ENCODE results near the gene STRBP. TPM values are rescaled to one million over a fixed set of nuclear protein-coding genes. Genes with fewer than 3 reads are reported as not detected.
A peak's percentile ranks its signal among the peaks of the same experiment; 100 is the strongest.
"Not testable (repeated sequence)": the region's sequence is repeated elsewhere in the genome, so short reads cannot be mapped to it uniquely, and the experiment has no call there.

STRBP gene
- total RNA-seq, 1 experiment from 2014 or later, result 137 TPM

DNA sequence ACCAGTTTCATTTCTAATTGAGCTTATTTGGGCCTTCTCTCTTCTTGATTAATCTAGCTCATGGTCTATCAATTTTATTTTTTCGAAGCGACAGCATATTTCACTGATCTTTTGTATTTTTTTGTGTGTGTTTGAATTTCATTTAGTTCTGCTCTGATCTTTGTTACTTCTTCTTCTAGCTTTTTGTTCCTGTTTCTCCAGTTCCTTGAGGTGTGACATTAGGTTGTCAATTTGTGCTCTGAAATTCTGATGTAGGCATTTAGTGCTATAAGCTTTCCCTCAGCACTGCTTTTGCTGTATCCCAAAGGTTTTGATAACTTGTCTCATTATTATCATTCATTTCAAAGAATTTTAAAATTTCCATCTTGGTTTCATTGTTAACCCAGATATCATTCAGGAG, 67.3 kb downstream of the STRBP start:
- no peaks in the 10 kb centered on the region for H3K9me3 ChIP-seq (ENCODE audit: low read length)
- H3K27ac ChIP-seq (ENCODE audit: low read length), result peak overlapping the region; percentile 68

DNA sequence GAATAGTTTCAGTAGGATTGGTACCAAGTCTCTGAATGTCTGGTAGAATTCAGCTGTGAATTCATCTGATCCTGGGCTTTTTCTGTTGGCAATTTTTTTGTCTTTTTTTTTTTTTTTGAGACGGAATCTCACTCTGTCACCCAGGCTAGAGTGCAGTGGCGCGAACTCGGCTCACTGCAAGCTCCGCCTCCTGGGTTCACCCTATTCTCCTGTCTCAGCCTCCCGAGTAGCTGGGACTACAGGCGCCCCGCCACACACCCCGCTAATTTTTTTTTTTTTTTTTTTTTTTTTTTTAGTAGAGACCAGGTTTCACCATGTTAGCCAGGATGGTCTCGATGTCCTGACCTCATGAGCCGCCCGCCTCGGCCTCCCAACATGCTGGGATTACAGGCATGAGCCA, 67.9 kb downstream of the STRBP start:
- not testable (repeated sequence) for H2AFZ ChIP-seq (ENCODE audit: low read length); H3K4me3 ChIP-seq (ENCODE audit: low read length); DNase-seq; H4K20me1 ChIP-seq (ENCODE audit: insufficient read depth, low read depth, low read length); H3K36me3 ChIP-seq (ENCODE audit: insufficient read depth, low read length); H3K9me2 ChIP-seq (replicated peaks; ENCODE audit: insufficient read depth, low read length); H3K27me3 ChIP-seq (ENCODE audit: low read length); H3K9me3 ChIP-seq (ENCODE audit: low read length); H3K4me2 ChIP-seq (ENCODE audit: low read depth, low read length, poor library complexity, severe bottlenecking); H3K27ac ChIP-seq (ENCODE audit: low read length); H3K9ac ChIP-seq (ENCODE audit: low read length)
- Histone ChIP-seq H3K4me1 (ENCODE audit: low read length) (peaks cover 32% of the 10 kb centered on the region), H3K79me2 (ENCODE audit: low read length) (peaks cover 88% of the 10 kb centered on the region)

More for the DNA sequence above, 67.3 kb downstream of the STRBP start:
- Histone ChIP-seq H2AFZ (ENCODE audit: low read length) (no peak overlapping the region), H3K4me1 (ENCODE audit: low read length) (peaks cover 26% of the 10 kb centered on the region), H3K27me3 (ENCODE audit: low read length) (no peaks in the 10 kb centered on the region), H3K9me2 (replicated peaks; ENCODE audit: insufficient read depth, low read length) (no peaks in the 10 kb centered on the region), H3K9ac (ENCODE audit: low read length) (no peak overlapping the region), H3K79me2 (ENCODE audit: low read length) (peaks cover 88% of the 10 kb centered on the region), H3K36me3 (ENCODE audit: insufficient read depth, low read length) (peaks cover 1% of the 10 kb centered on the region), H3K4me3 (ENCODE audit: low read length) (no peak overlapping the region), H4K20me1 (ENCODE audit: insufficient read depth, low read depth, low read length) (no peaks in the 10 kb centered on the region), H3K4me2 (ENCODE audit: low read depth, low read length, poor library complexity, severe bottlenecking) (peak overlapping the region; percentile 4)
- no peak for DNase-seq

GRCh38 chr9:123196124-123196523, 72.3 kb downstream of the STRBP start:
- H4K20me1 ChIP-seq (ENCODE audit: insufficient read depth, low read depth, low read length), result no peaks in the 10 kb centered on the region
- H3K79me2 ChIP-seq (ENCODE audit: low read length), result peaks cover 93% of the 10 kb centered on the region
- peaks cover 32% of the 10 kb centered on the region for H3K4me1 ChIP-seq (ENCODE audit: low read length)
- H3K9me2 ChIP-seq (replicated peaks; ENCODE audit: insufficient read depth, low read length), result no peaks in the 10 kb centered on the region
- no peak overlapping the region for H2AFZ ChIP-seq (ENCODE audit: low read length)
- H3K9ac ChIP-seq (ENCODE audit: low read length), result no peak overlapping the region
- DNase-seq, result no peak
- no peaks in the 10 kb centered on the region for H3K9me3 ChIP-seq (ENCODE audit: low read length)
- no peak overlapping the region for H3K4me2 ChIP-seq (ENCODE audit: low read depth, low read length, poor library complexity, severe bottlenecking)
- H3K27ac ChIP-seq (ENCODE audit: low read length), result peak overlapping the region; percentile 20; the same call in 1 of the 2 replicates
- H3K27me3 ChIP-seq (ENCODE audit: low read length), result no peaks in the 10 kb centered on the region
- H3K4me3 ChIP-seq (ENCODE audit: low read length), result no peak overlapping the region
- 0 out of 2 replicates have a peak, but pooled peaks cover 4% of the 10 kb centered on the region for H3K36me3 ChIP-seq (ENCODE audit: insufficient read depth, low read length)

DNA sequence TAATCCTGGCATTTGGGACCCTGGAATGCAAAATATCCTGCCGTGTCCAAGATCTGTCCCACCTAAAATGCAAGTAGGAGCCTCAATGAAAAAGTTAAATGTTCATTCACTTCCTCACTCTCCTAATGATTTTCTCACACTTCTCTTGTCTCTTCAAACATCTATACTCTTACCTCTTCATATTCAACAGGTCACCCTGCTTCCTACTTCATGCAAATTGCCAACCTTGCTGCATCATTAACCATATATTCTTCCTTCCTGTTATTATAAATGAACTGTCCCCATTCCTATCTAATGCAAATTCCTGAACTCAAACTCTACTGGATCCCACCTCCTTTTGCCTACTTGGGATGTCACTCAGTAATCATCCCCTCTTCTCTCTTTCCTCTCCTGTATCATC, 74.4 kb downstream of the STRBP start:
- Histone ChIP-seq H2AFZ (ENCODE audit: low read length) (no peak overlapping the region), H3K79me2 (ENCODE audit: low read length) (peaks cover 88% of the 10 kb centered on the region), H3K4me2 (ENCODE audit: low read depth, low read length, poor library complexity, severe bottlenecking) (peak overlapping the region; percentile 30), H3K27ac (ENCODE audit: low read length) (peak overlapping the region; percentile 66), H3K9me2 (replicated peaks; ENCODE audit: insufficient read depth, low read length) (no peaks in the 10 kb centered on the region), H3K36me3 (ENCODE audit: insufficient read depth, low read length) (peaks cover 10% of the 10 kb centered on the region), H3K4me1 (ENCODE audit: low read length) (peaks cover 28% of the 10 kb centered on the region), H3K27me3 (ENCODE audit: low read length) (no peaks in the 10 kb centered on the region), H4K20me1 (ENCODE audit: insufficient read depth, low read depth, low read length) (no peaks in the 10 kb centered on the region), H3K9ac (ENCODE audit: low read length) (no peak overlapping the region), H3K9me3 (ENCODE audit: low read length) (no peaks in the 10 kb centered on the region), H3K4me3 (ENCODE audit: low read length) (no peak overlapping the region)
- DNase-seq, result no peak

DNA sequence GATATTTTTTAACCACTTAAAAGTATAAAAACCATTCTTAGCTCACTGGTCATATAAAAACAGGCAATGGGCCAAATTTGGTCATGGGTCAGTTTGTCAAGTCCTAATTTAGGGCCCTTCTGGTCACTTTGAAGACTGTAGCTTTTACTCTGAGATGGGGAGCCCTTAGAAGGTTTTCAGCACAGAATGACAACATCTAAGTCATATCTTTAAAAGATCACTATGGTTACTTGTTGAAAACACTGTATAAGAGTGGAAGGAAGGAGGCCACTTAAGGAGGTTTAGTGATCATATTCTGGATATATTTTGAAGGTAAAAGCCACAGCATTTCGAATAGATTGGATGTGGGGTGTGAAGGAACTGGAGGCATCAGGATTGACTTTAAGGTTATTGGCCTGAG, 76.7 kb downstream of the STRBP start:
- Histone ChIP-seq H3K4me2 (ENCODE audit: low read depth, low read length, poor library complexity, severe bottlenecking) (no peak overlapping the region), H3K27ac (ENCODE audit: low read length) (peak overlapping the region; percentile 24; the same call in 1 of the 2 replicates), H3K27me3 (ENCODE audit: low read length) (no peaks in the 10 kb centered on the region), H3K9ac (ENCODE audit: low read length) (no peak overlapping the region), H3K4me3 (ENCODE audit: low read length) (no peak overlapping the region), H2AFZ (ENCODE audit: low read length) (no peak overlapping the region), H3K9me3 (ENCODE audit: low read length) (no peaks in the 10 kb centered on the region), H3K36me3 (ENCODE audit: insufficient read depth, low read length) (peaks cover 10% of the 10 kb centered on the region), H4K20me1 (ENCODE audit: insufficient read depth, low read depth, low read length) (no peaks in the 10 kb centered on the region), H3K9me2 (replicated peaks; ENCODE audit: insufficient read depth, low read length) (no peaks in the 10 kb centered on the region), H3K4me1 (ENCODE audit: low read length) (peaks cover 38% of the 10 kb centered on the region), H3K79me2 (ENCODE audit: low read length) (peaks cover 90% of the 10 kb centered on the region)
- DNase-seq, result no peak

GRCh38 chr9:123191260-123191659, 77.1 kb downstream of the STRBP start:
- peaks cover 42% of the 10 kb centered on the region for H3K4me1 ChIP-seq (ENCODE audit: low read length)
- H3K4me3 ChIP-seq (ENCODE audit: low read length), result no peak overlapping the region
- no peak overlapping the region for H3K27ac ChIP-seq (ENCODE audit: low read length)
- DNase-seq, result no peak
- H4K20me1 ChIP-seq (ENCODE audit: insufficient read depth, low read depth, low read length), result no peaks in the 10 kb centered on the region
- H3K9me3 ChIP-seq (ENCODE audit: low read length), result no peaks in the 10 kb centered on the region
- H3K79me2 ChIP-seq (ENCODE audit: low read length), result peaks cover 90% of the 10 kb centered on the region
- no peak overlapping the region for H3K4me2 ChIP-seq (ENCODE audit: low read depth, low read length, poor library complexity, severe bottlenecking)
- H3K9me2 ChIP-seq (replicated peaks; ENCODE audit: insufficient read depth, low read length), result no peaks in the 10 kb centered on the region
- H3K36me3 ChIP-seq (ENCODE audit: insufficient read depth, low read length), result peaks cover 10% of the 10 kb centered on the region
- H3K9ac ChIP-seq (ENCODE audit: low read length), result no peak overlapping the region
- no peak overlapping the region for H2AFZ ChIP-seq (ENCODE audit: low read length)
- H3K27me3 ChIP-seq (ENCODE audit: low read length), result no peaks in the 10 kb centered on the region

GRCh38 chr9:123187131-123187530, 81.3 kb downstream of the STRBP start:
- Histone ChIP-seq H3K79me2 (ENCODE audit: low read length) (peaks cover 88% of the 10 kb centered on the region), H3K27ac (ENCODE audit: low read length) (peak overlapping the region; percentile 73), H3K4me2 (ENCODE audit: low read depth, low read length, poor library complexity, severe bottlenecking) (no peak overlapping the region), H3K9me2 (replicated peaks; ENCODE audit: insufficient read depth, low read length) (no peaks in the 10 kb centered on the region), H3K36me3 (ENCODE audit: insufficient read depth, low read length) (peaks cover 6% of the 10 kb centered on the region), H4K20me1 (ENCODE audit: insufficient read depth, low read depth, low read length) (no peaks in the 10 kb centered on the region), H3K4me3 (ENCODE audit: low read length) (no peak overlapping the region), H2AFZ (ENCODE audit: low read length) (no peak overlapping the region), H3K9ac (ENCODE audit: low read length) (no peak overlapping the region), H3K9me3 (ENCODE audit: low read length) (no peaks in the 10 kb centered on the region), H3K4me1 (ENCODE audit: low read length) (peaks cover 43% of the 10 kb centered on the region), H3K27me3 (ENCODE audit: low read length) (no peaks in the 10 kb centered on the region)
- DNase-seq, result no peak

- not testable (repeated sequence) for H3K9me3 ChIP-seq (ENCODE audit: low read length); H3K9ac ChIP-seq (ENCODE audit: low read length); H3K27me3 ChIP-seq (ENCODE audit: low read length); DNase-seq; H3K36me3 ChIP-seq (ENCODE audit: insufficient read depth, low read length); H2AFZ ChIP-seq (ENCODE audit: low read length); H3K9me2 ChIP-seq (replicated peaks; ENCODE audit: insufficient read depth, low read length); H3K4me2 ChIP-seq (ENCODE audit: low read depth, low read length, poor library complexity, severe bottlenecking); H3K4me3 ChIP-seq (ENCODE audit: low read length); H4K20me1 ChIP-seq (ENCODE audit: insufficient read depth, low read depth, low read length)
- peaks cover 80% of the 10 kb centered on the region for H3K79me2 ChIP-seq (ENCODE audit: low read length)
- peak overlapping the region; percentile 73 for H3K27ac ChIP-seq (ENCODE audit: low read length)
- H3K4me1 ChIP-seq (ENCODE audit: low read length), result peaks cover 46% of the 10 kb centered on the region
Observed at GRCh38 chr9:123186029-123186428, 82.4 kb downstream of the STRBP start.

DNA sequence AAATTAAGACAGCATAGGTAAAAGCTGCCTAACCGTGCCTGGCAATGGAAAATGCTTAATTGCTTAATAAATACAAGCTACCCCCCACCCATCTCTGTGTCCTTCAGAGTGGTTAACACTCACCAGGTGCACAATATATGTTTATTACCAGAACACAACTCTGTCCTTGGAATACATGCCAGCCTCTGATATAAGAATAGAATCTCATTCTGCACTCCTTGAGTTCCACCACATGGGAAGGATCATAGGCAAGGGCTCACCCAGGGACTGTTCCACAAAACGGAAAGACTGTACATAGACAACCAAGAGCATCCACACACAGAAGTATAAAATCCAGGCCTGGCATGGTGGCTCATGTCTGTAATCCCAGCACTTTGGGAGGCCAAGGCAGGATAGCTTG, 91.4 kb downstream of the STRBP start:
- Histone ChIP-seq H3K9me2 (replicated peaks; ENCODE audit: insufficient read depth, low read length) (no peaks in the 10 kb centered on the region), H3K4me1 (ENCODE audit: low read length) (peaks cover 89% of the 10 kb centered on the region), H3K27me3 (ENCODE audit: low read length) (no peaks in the 10 kb centered on the region), H3K27ac (ENCODE audit: low read length) (peak overlapping the region; percentile 99), H3K4me3 (ENCODE audit: low read length) (no peak overlapping the region), H3K4me2 (ENCODE audit: low read depth, low read length, poor library complexity, severe bottlenecking) (peak overlapping the region; percentile 72), H3K9ac (ENCODE audit: low read length) (peak overlapping the region; percentile 69), H3K9me3 (ENCODE audit: low read length) (no peaks in the 10 kb centered on the region), H4K20me1 (ENCODE audit: insufficient read depth, low read depth, low read length) (no peaks in the 10 kb centered on the region), H3K36me3 (ENCODE audit: insufficient read depth, low read length) (peaks cover 34% of the 10 kb centered on the region), H2AFZ (ENCODE audit: low read length) (no peak overlapping the region), H3K79me2 (ENCODE audit: low read length) (peaks cover 72% of the 10 kb centered on the region)
- DNase-seq, result no peak

Measured in Karpas-422 (cell line).